ENCODE results near the gene TSC22D4.

TSC22D4 gene

GRCh38 chr7:100492738-100493475, 13.9 kb upstream of the TSC22D4 start:
- DNase-seq, result no peak

GRCh38 chr7:100491192-100491578, 12.2 kb upstream of the TSC22D4 start:
- no peak for DNase-seq

GRCh38 chr7:100490483-100491191, 11.6 kb upstream of the TSC22D4 start:
- DNase-seq, result no peak

GRCh38 chr7:100489824-100490223, 10.8 kb upstream of the TSC22D4 start:
- DNase-seq, result peak; percentile 39

GRCh38 chr7:100489121-100489520, 10.1 kb upstream of the TSC22D4 start:
- no peak for DNase-seq

GRCh38 chr7:100488333-100489095, 9.5 kb upstream of the TSC22D4 start:
- DNase-seq, result no peak

GRCh38 chr7:100486753-100487446, 7.9 kb upstream of the TSC22D4 start:
- no peak for DNase-seq

- DNase-seq, result no peak
Observed at GRCh38 chr7:100486111-100486636, 7.2 kb upstream of the TSC22D4 start.

- DNase-seq, result no peak
Observed at GRCh38 chr7:100485471-100485876, 6.5 kb upstream of the TSC22D4 start.

GRCh38 chr7:100484673-100485045, 5.6 kb upstream of the TSC22D4 start:
- DNase-seq, result no peak

GRCh38 chr7:100483722-100484672, 5.0 kb upstream of the TSC22D4 start, which contains the start of gene NYAP1:
Gene NYAP1, plus strand, starts transcription at chr7:100483927. Its CDS starts 1,385 bp downstream, at chr7:100485312.
- no peak for DNase-seq

GRCh38 chr7:100483090-100483721, 4.2 kb upstream of the TSC22D4 start:
- peak; percentile 73 for DNase-seq

- DNase-seq, result no peak
Observed at GRCh38 chr7:100482728-100483089, 3.7 kb upstream of the TSC22D4 start.

GRCh38 chr7:100481466-100481865, 2.5 kb upstream of the TSC22D4 start:
- DNase-seq, result no peak

GRCh38 chr7:100477871-100478267, 1.1 kb downstream of the TSC22D4 start:
- DNase-seq, result no peak

- no peak for DNase-seq
Observed at GRCh38 chr7:100476903-100477870, 1.8 kb downstream of the TSC22D4 start.

- DNase-seq, result peak; percentile 37
Observed at GRCh38 chr7:100476101-100476780, 2.8 kb downstream of the TSC22D4 start.

GRCh38 chr7:100475549-100475948, 3.5 kb downstream of the TSC22D4 start:
- no peak for DNase-seq

- DNase-seq, result no peak
Observed at GRCh38 chr7:100472854-100473499, 6.0 kb downstream of the TSC22D4 start.

Measured in GDM1 (cell line).